HCT116 (cell line): ENCODE results near the gene BRINP2. TPM values are rescaled to one million over a fixed set of nuclear protein-coding genes. Genes with fewer than 3 reads are reported as not detected.

Experiments used
- ATAC-seq: fragments of 200-7000 bp; cut with Tn5 transposase; 2 replicates; pipeline ENCODE4 v1.9.1; 2020; ENCODE audit warnings: mild to moderate bottlenecking, moderate library complexity
- BruUV-seq: library from RNA; stranded (reverse); fragments of 400-500 nt; replicated peaks from 2 replicates; lab custom pipeline; 2021; lab: Mats Ljungman, UMichigan
- CTCF ChIA-PET: fragments of 300-600 bp; sonication (Branson Sonifier 250); formaldehyde crosslinking; loops from one replicate; lab custom pipeline; 2021; ENCODE audit warnings: antibody characterized with exemption; lab: Charles Lee
- POLR2A ChIA-PET: fragments of 300-600, 350-600 bp; sonication (Branson Sonifier 250); formaldehyde crosslinking; loops from one replicate; lab custom pipeline; 2021; ENCODE audit warnings: antibody characterized with exemption; lab: Charles Lee
- RAD21 ChIA-PET, 2 experiments: fragments of 300-600 bp; sonication (Branson Sonifier 250); formaldehyde crosslinking; loops; one replicate each; lab custom pipeline; 2023; ENCODE audit warnings: low total read pairs in 2 of 2; ENCODE audit not compliant: uncharacterized antibody in 2 of 2, unreplicated experiment in 2 of 2, low non-redundant PET in 1 of 2; lab: Charles Lee
- DNase-seq: peaks from one replicate; pipeline ENCODE4 v3.0.0-alpha.2; 2010; ENCODE audit warnings: low read depth, low spot score
- H2AFZ ChIP-seq: fragments of 200-600 bp; shearing (Covaris generic), sonication (generic); 2 replicates; pipeline ENCODE4 v1.6.1; 2017; ENCODE audit warnings: low read depth, mixed run types, mixed read lengths, antibody characterized with exemption, low read length; ENCODE audit not compliant: poor library complexity, severe bottlenecking
- H3K27ac ChIP-seq: 2 replicates; pipeline ENCODE4 v1.5.1; 2012; ENCODE audit warnings: low read depth, low read length
- H3K27me3 ChIP-seq: fragments of 200-600 bp; sonication (generic); 2 replicates; pipeline ENCODE4 v1.6.1; 2016; ENCODE audit warnings: mixed run types, low read length, mixed read lengths; ENCODE audit not compliant: insufficient read depth
- H3K36me3 ChIP-seq, 2 experiments: fragments of 200-500 bp in 1 of 2; fragments of 200-600 bp in 1 of 2; sonication (Bioruptor generic) in 1 of 2; sonication (generic) in 1 of 2; 2 replicates each; pipeline versions ENCODE4 v1.5.1 to v1.6.1; 2014 to 2016; ENCODE audit warnings: low read length in 2 of 2, inconsistent platforms in 1 of 2, mixed read lengths in 1 of 2, mixed run types in 1 of 2; ENCODE audit not compliant: insufficient read depth in 2 of 2, control insufficient read depth in 1 of 2
- H3K4me1 ChIP-seq, 2 experiments: fragments of 200-600 bp in 1 of 2; sonication (generic) in 1 of 2; 2 replicates each; pipeline versions ENCODE4 v1.5.1 to v1.6.1; 2012 to 2017; ENCODE audit warnings: low read length in 2 of 2, inconsistent platforms in 1 of 2, mild to moderate bottlenecking in 1 of 2, mixed read lengths in 1 of 2, mixed run types in 1 of 2, moderate library complexity in 1 of 2; ENCODE audit not compliant: insufficient read depth in 2 of 2, control insufficient read depth in 1 of 2
- H3K4me2 ChIP-seq: fragments of 200-600 bp; sonication (generic); 2 replicates; pipeline ENCODE4 v1.6.1; 2017; ENCODE audit warnings: mixed run types, low read length, mixed read lengths
- H3K4me3 ChIP-seq, 2 experiments: fragments of 200-600 bp in 1 of 2; sonication (generic) in 1 of 2; replicated peaks in 1 of 2; 2 replicates each; pipeline ENCODE4 v1.5.1; 2011 to 2016; ENCODE audit warnings: low read length in 2 of 2, control low read depth in 1 of 2, low read depth in 1 of 2, mild to moderate bottlenecking in 1 of 2, mixed read lengths in 1 of 2, mixed run types in 1 of 2
- H3K79me2 ChIP-seq: fragments of 200-600 bp; sonication (generic); 2 replicates; pipeline ENCODE4 v1.6.1; 2017; ENCODE audit warnings: mild to moderate bottlenecking, mixed run types, low read length, moderate library complexity, mixed read lengths; ENCODE audit not compliant: insufficient read depth
- H3K9ac ChIP-seq: fragments of 200-600 bp; sonication (generic); 2 replicates; pipeline ENCODE4 v1.6.1; 2016; ENCODE audit warnings: low read length, mixed read lengths
- H3K9me2 ChIP-seq: fragments of 200-600 bp; sonication (generic), shearing (Covaris generic); 2 replicates; pipeline ENCODE4 v1.6.1; 2017; ENCODE audit warnings: mixed run types, mild to moderate bottlenecking, moderate library complexity; ENCODE audit not compliant: insufficient read depth
- H3K9me3 ChIP-seq, 2 experiments: fragments of 200-500 bp in 1 of 2; fragments of 200-600 bp in 1 of 2; sonication (Bioruptor generic) in 1 of 2; sonication (generic) in 1 of 2; 2 replicates each; pipeline ENCODE4 v1.6.1; 2014 to 2017; ENCODE audit warnings: low read length in 2 of 2, mixed read lengths in 2 of 2, inconsistent platforms in 1 of 2, low read depth in 1 of 2, mild to moderate bottlenecking in 1 of 2, mixed run types in 1 of 2, moderate library complexity in 1 of 2; ENCODE audit not compliant: control insufficient read depth in 1 of 2, insufficient read depth in 1 of 2
- H4K20me1 ChIP-seq: fragments of 200-600 bp; sonication (generic), shearing (Covaris generic); 2 replicates; pipeline ENCODE4 v1.6.1; 2017; ENCODE audit warnings: mixed run types, mild to moderate bottlenecking, moderate library complexity; ENCODE audit not compliant: insufficient read depth
- ATF3 ChIP-seq: IDR thresholded peaks from 2 replicates; pipeline ENCODE4 v1.6.1; 2012
- CEBPB ChIP-seq: IDR thresholded peaks from 2 replicates; pipeline ENCODE4 v1.6.1; 2012; ENCODE audit warnings: low read depth
- CTCF ChIP-seq, 3 experiments: fragments of 200-600 bp in 1 of 3; sonication (generic) in 1 of 3; IDR thresholded peaks in 2 of 3; conservative IDR thresholded peaks in 1 of 3; 2 replicates each; pipeline ENCODE4 v1.5.1; 2012 to 2017; ENCODE audit warnings: low read depth in 2 of 3, low read length in 2 of 3, antibody characterized with exemption in 1 of 3, borderline replicate concordance in 1 of 3, control low read depth in 1 of 3, mild to moderate bottlenecking in 1 of 3, mixed read lengths in 1 of 3, mixed run types in 1 of 3, moderate library complexity in 1 of 3; ENCODE audit not compliant: insufficient read depth in 1 of 3
- EGR1 ChIP-seq: IDR thresholded peaks from 2 replicates; pipeline ENCODE4 v1.6.1; 2012; ENCODE audit warnings: low read depth
- EZH2 ChIP-seq: fragments of 200-600 bp; sonication (generic); IDR thresholded peaks from 2 replicates; pipeline ENCODE4 v1.6.1; 2017; ENCODE audit warnings: antibody characterized with exemption, mixed run types
- EZH2phosphoT487 ChIP-seq: fragments of 200-600 bp; IDR thresholded peaks from 2 replicates; pipeline ENCODE4 v1.6.1; 2018; ENCODE audit warnings: antibody characterized with exemption, borderline replicate concordance
- FOSL1 ChIP-seq: IDR thresholded peaks from 2 replicates; pipeline ENCODE4 v1.6.1; 2012; ENCODE audit warnings: low read depth
- JUND ChIP-seq: IDR thresholded peaks from 2 replicates; pipeline ENCODE4 v1.6.1; 2012
- MAX ChIP-seq: IDR thresholded peaks from 2 replicates; pipeline ENCODE4 v1.6.1; 2012
- POLR2A ChIP-seq: IDR thresholded peaks from 2 replicates; pipeline ENCODE4 v1.7.0; 2011; ENCODE audit warnings: borderline replicate concordance; ENCODE audit not compliant: insufficient read depth, insufficient read length; ENCODE audit errors: extremely low read depth
- RAD21 ChIP-seq: IDR thresholded peaks from 2 replicates; pipeline ENCODE4 v1.6.1; 2012; ENCODE audit warnings: low read depth, mild to moderate bottlenecking
- REST ChIP-seq: IDR thresholded peaks from 2 replicates; pipeline ENCODE4 v1.6.1; 2012; ENCODE audit warnings: low read depth
- SIN3A ChIP-seq: IDR thresholded peaks from 2 replicates; pipeline ENCODE4 v1.6.1; 2012; ENCODE audit warnings: low read depth
- SRF ChIP-seq: IDR thresholded peaks from 2 replicates; pipeline ENCODE4 v1.6.1; 2012; ENCODE audit warnings: low read depth
- YY1 ChIP-seq: IDR thresholded peaks from 2 replicates; pipeline ENCODE4 v1.6.1; 2011; ENCODE audit warnings: low read length, low read depth, moderate library complexity, mild to moderate bottlenecking; ENCODE audit not compliant: insufficient replicate concordance; ENCODE audit errors: extremely low read depth
- ZBTB33 ChIP-seq: IDR thresholded peaks from 2 replicates; pipeline ENCODE4 v1.6.1; 2011; ENCODE audit warnings: mild to moderate bottlenecking, low read length, moderate library complexity; ENCODE audit not compliant: insufficient replicate concordance; ENCODE audit errors: extremely low read depth
- ZNF274 ChIP-seq: fragments of 200-500 bp; sonication (Bioruptor generic); IDR thresholded peaks from 2 replicates; pipeline ENCODE4 v1.6.1; 2014; ENCODE audit warnings: mild to moderate bottlenecking, low read depth, low read length, inconsistent platforms
- intact Hi-C: fragments of 100-400 bp; cut with micrococcal nuclease; formaldehyde crosslinking; loops from 2 replicates; pipeline ENCODE4 v1.10.0; 2022
- total RNA-seq: library from RNA; stranded (reverse); gene quantifications from one replicate; pipeline ENCODE4 v1.2.1, GENCODE V29; 2021; ENCODE audit not compliant: unreplicated experiment

BRINP2 gene
- total RNA-seq, 1 experiment from 2014 or later = not detected

- no peak for TF ChIP-seq CTCF (IDR thresholded peaks at IDR 0.05 in 2 of 3, conservative IDR thresholded peaks at IDR 0.05 in 1 of 3; ENCODE audit: borderline replicate concordance in 1 of 3, insufficient read depth in 1 of 3, low read depth in 2 of 3, low read length in 2 of 3)
- no peak for TF ChIP-seq POLR2A
- no peak for TF ChIP-seq REST
- no peak for TF ChIP-seq EZH2phosphoT487
- no peak for TF ChIP-seq JUND
- TF ChIP-seq SIN3A = no peak
- TF ChIP-seq CEBPB = no peak
- TF ChIP-seq EGR1 = no peak
Observed at GRCh38 chr1:177257128-177257527, 86.4 kb downstream of the BRINP2 start (continued).

GRCh38 chr1:177257576-177257975 lies 86.8 kb downstream of the BRINP2 start:
- no peaks in the 10 kb centered on the region for H3K4me1 ChIP-seq
- no peak overlapping the region for H3K27ac ChIP-seq
- no peaks in the 10 kb centered on the region for H4K20me1 ChIP-seq
- no peak overlapping the region for H3K9ac ChIP-seq
- no peaks in the 10 kb centered on the region for H3K9me2 ChIP-seq
- ATAC-seq (no peak), DNase-seq (no peak)
- intact Hi-C loops = no loop called here
- no peaks in the 10 kb centered on the region for H3K79me2 ChIP-seq
- H2AFZ ChIP-seq = no peak overlapping the region
- no peak overlapping the region for H3K4me3 ChIP-seq
- no peaks in the 10 kb centered on the region for H3K27me3 ChIP-seq
- TF ChIP-seq ATF3 (no peak), CEBPB (no peak), SIN3A (no peak), EGR1 (no peak), ZNF274 (no peak), YY1 (no peak), SRF (no peak), FOSL1 (no peak), RAD21 (no peak), POLR2A (no peak), MAX (no peak), EZH2phosphoT487 (no peak), EZH2 (no peak), ZBTB33 (no peak)
- CTCF ChIA-PET = no interaction called here
- H3K36me3 ChIP-seq = no peaks in the 10 kb centered on the region
- RAD21 ChIA-PET = no interaction called here
- no peak overlapping the region for H3K4me2 ChIP-seq
- no peaks in the 10 kb centered on the region for H3K9me3 ChIP-seq
- BruUV-seq = no TSS peak
- POLR2A ChIA-PET = no interaction called here
